GM10266 (cell line): Measurements from ENCODE around the gene RTCA.
A peak's percentile ranks its signal among the peaks of the same experiment; 100 is the strongest.

Experiments used
- DNase-seq: peaks from one replicate; pipeline ENCODE4 v3.0.0; 2012; ENCODE audit errors: extremely low spot score
- CTCF ChIP-seq: IDR thresholded peaks from 2 replicates; pipeline ENCODE4 v1.5.1; 2012; ENCODE audit warnings: mild to moderate bottlenecking, low read depth; ENCODE audit not compliant: control insufficient read depth, insufficient read depth; ENCODE audit errors: missing control alignments

RTCA gene

GRCh38 chr1:100265931-100266740 lies at the start of gene RTCA:
Gene RTCA (plus strand): TSS chr1:100266216. CDS start chr1:100266376, 160 bp downstream.
- DNase-seq: peak; percentile 86
- TF ChIP-seq CTCF: no peak

- no peak for DNase-seq
- no peak for TF ChIP-seq CTCF
Observed at GRCh38 chr1:100217834-100218233, 48.2 kb upstream of the RTCA start.

- DNase-seq: no peak
- no peak for TF ChIP-seq CTCF
Observed at GRCh38 chr1:100219457-100219856, 46.6 kb upstream of the RTCA start.

GRCh38 chr1:100219883-100220282 lies 46.1 kb upstream of the RTCA start:
- no peak for TF ChIP-seq CTCF
- DNase-seq: no peak

GRCh38 chr1:100222428-100222827 lies 43.6 kb upstream of the RTCA start:
- no peak for TF ChIP-seq CTCF
- DNase-seq: no peak

GRCh38 chr1:100229681-100230443 lies 36.2 kb upstream of the RTCA start:
- TF ChIP-seq CTCF: no peak
- no peak for DNase-seq

- DNase-seq: no peak
- TF ChIP-seq CTCF: no peak
Observed at GRCh38 chr1:100230765-100231164, 35.3 kb upstream of the RTCA start.
